ENCODE measurements around the gene PPM1N.

- TF ChIP-seq CTCF (IDR thresholded peaks at IDR 0.05): no peak
- TF ChIP-seq POLR2A (IDR thresholded peaks at IDR 0.05): no peak
Measured at GRCh38 chr19:45499196-45500180, 1.2 kb downstream of the PPM1N start.

Measured in testis (tissue), 2 donors.